Suprapubic skin (tissue), 4 donors: ENCODE results near the gene NRP1.

Source experiments
- CTCF ChIP-seq, 2 donors: fragments of 200-600 bp in 1 of 2; fragments of 450-650 bp in 1 of 2; sonication (generic) in 1 of 2; IDR thresholded peaks; one replicate each; pipeline ENCODE4 v1.5.1; 2016 to 2019; ENCODE audit warnings: antibody characterized with exemption in 2 of 2, mild to moderate bottlenecking in 1 of 2, moderate library complexity in 1 of 2
- EP300 ChIP-seq: sonication (generic); formaldehyde crosslinking; IDR thresholded peaks from one replicate; pipeline ENCODE4 v1.6.1; 2017; ENCODE audit warnings: antibody characterized with exemption
- POLR2A ChIP-seq, 2 donors: fragments of 450-650 bp; IDR thresholded peaks; one replicate each; pipeline ENCODE4 v1.6.1; 2017; ENCODE audit warnings: antibody characterized with exemption in 2 of 2, mild to moderate bottlenecking in 2 of 2, moderate library complexity in 2 of 2
- POLR2AphosphoS5 ChIP-seq, 3 donors: sonication (generic); formaldehyde crosslinking; IDR thresholded peaks; one replicate each; pipeline ENCODE4 v1.6.1; 2017; ENCODE audit warnings: antibody characterized with exemption in 3 of 3

- TF ChIP-seq CTCF (IDR thresholded peaks at IDR 0.05): no peak
- TF ChIP-seq POLR2AphosphoS5 (IDR thresholded peaks at IDR 0.05): no peak
- TF ChIP-seq POLR2A (IDR thresholded peaks at IDR 0.05): no peak
- TF ChIP-seq EP300: no peak
Measured at GRCh38 chr10:33329178-33329577, 5.3 kb downstream of the NRP1 start.
